B cell (primary cell): ENCODE results near the gene EGLN2. TPM values are rescaled to one million over a fixed set of nuclear protein-coding genes. Genes with fewer than 3 reads are reported as not detected.

Experiments used
- ATAC-seq: fragments of 200-7000 bp; cut with Tn5 transposase; one replicate; pipeline ENCODE4 v1.10.0; 2021; ENCODE audit warnings: low read depth, mild to moderate bottlenecking, moderate number of reproducible peaks, moderate library complexity
- CTCF ChIA-PET: fragments of 350-600 bp; sonication (Branson Sonifier 250); formaldehyde crosslinking; loops from one replicate; lab custom pipeline; 2021; ENCODE audit warnings: antibody characterized with exemption, inconsistent platforms; lab: Charles Lee
- POLR2A ChIA-PET: fragments of 350-600 bp; sonication (Branson Sonifier 250); formaldehyde crosslinking; loops from one replicate; lab custom pipeline; 2021; ENCODE audit warnings: antibody characterized with exemption; lab: Charles Lee
- DNase-seq: peaks from one replicate; pipeline ENCODE4 v3.0.0; 2013
- H2AFZ ChIP-seq: 2 replicates; pipeline ENCODE4 v1.6.1; 2012; ENCODE audit warnings: mild to moderate bottlenecking, low read depth, low read length; ENCODE audit not compliant: insufficient read depth, poor library complexity, severe bottlenecking
- H3K27ac ChIP-seq, 2 donors: 1 replicate in 1 of 2; 2 replicates in 1 of 2; pipeline ENCODE4 v1.5.1; 2012 to 2013; ENCODE audit warnings: low read length in 2 of 2, mild to moderate bottlenecking in 2 of 2, moderate library complexity in 1 of 2
- H3K27me3 ChIP-seq, 4 experiments: fragments of 200-600 bp in 1 of 4; sonication (generic) in 1 of 4; replicated peaks in 1 of 4; 1 replicate in 2 of 4; 2 replicates in 2 of 4; pipeline versions ENCODE4 v1.6.1 to v1.7.0; 2013 to 2016; ENCODE audit warnings: low read length in 3 of 4, mild to moderate bottlenecking in 2 of 4, mixed read lengths in 1 of 4, moderate library complexity in 1 of 4; ENCODE audit not compliant: insufficient read depth in 4 of 4, control insufficient read depth in 3 of 4; ENCODE audit errors: control extremely low read depth in 1 of 4
- H3K36me3 ChIP-seq, 2 experiments: replicated peaks in 1 of 2; 1 replicate in 1 of 2; 2 replicates in 1 of 2; pipeline versions ENCODE4 v1.6.1 to v1.7.1; 2013; ENCODE audit warnings: low read length in 1 of 2; ENCODE audit not compliant: insufficient read depth in 2 of 2, control insufficient read depth in 1 of 2; ENCODE audit errors: control extremely low read depth in 1 of 2, extremely low read depth in 1 of 2
- H3K4me1 ChIP-seq, 2 donors: fragments of 200-600 bp in 1 of 2; sonication (generic) in 1 of 2; 1 replicate in 1 of 2; 2 replicates in 1 of 2; pipeline versions ENCODE4 v1.5.1 to v1.6.1; 2013 to 2017; ENCODE audit warnings: low read length in 2 of 2; ENCODE audit not compliant: control insufficient read depth in 2 of 2, insufficient read depth in 2 of 2
- H3K4me2 ChIP-seq: replicated peaks from 2 replicates; pipeline ENCODE3; 2012; ENCODE audit warnings: mild to moderate bottlenecking, low read depth, low read length; ENCODE audit not compliant: poor library complexity, severe bottlenecking
- H3K4me3 ChIP-seq, 5 experiments: fragments of 200-600 bp in 1 of 5; sonication (generic) in 1 of 5; 1 replicate in 3 of 5; 2 replicates in 2 of 5; pipeline versions ENCODE4 v1.5.1 to v1.7.0; 2011 to 2016; ENCODE audit warnings: low read length in 4 of 5, mild to moderate bottlenecking in 4 of 5, low read depth in 2 of 5, control low read depth in 1 of 5, moderate library complexity in 1 of 5; ENCODE audit not compliant: insufficient read depth in 1 of 5; ENCODE audit errors: control extremely low read depth in 1 of 5, extremely low read depth in 1 of 5
- H3K79me2 ChIP-seq: fragments of 200-600 bp; sonication (generic); one replicate; pipeline ENCODE4 v1.6.0; 2016; ENCODE audit warnings: low read length; ENCODE audit not compliant: control insufficient read depth, insufficient read depth
- H3K9ac ChIP-seq: fragments of 200-600 bp; sonication (generic); 2 replicates; pipeline ENCODE4 v1.6.1; 2017; ENCODE audit warnings: mild to moderate bottlenecking, low read length, moderate library complexity
- H3K9me3 ChIP-seq, 3 donors: one replicate each; pipeline versions ENCODE4 v1.6.1 to v1.7.1; 2013; ENCODE audit warnings: low read length in 2 of 3; ENCODE audit not compliant: control insufficient read depth in 2 of 3, insufficient read depth in 1 of 3; ENCODE audit errors: control extremely low read depth in 1 of 3
- H4K20me1 ChIP-seq: 2 replicates; pipeline ENCODE4 v1.6.0; 2012; ENCODE audit warnings: mild to moderate bottlenecking, low read length; ENCODE audit not compliant: insufficient read depth, control insufficient read depth, poor library complexity, severe bottlenecking
- H3K27ac Mint-ChIP-seq: one replicate; pipeline ENCODE4 v1.8.0; 2021; ENCODE audit warnings: mixed read lengths
- H3K27me3 Mint-ChIP-seq: one replicate; pipeline ENCODE4 v1.8.0; 2021; ENCODE audit warnings: mixed read lengths
- H3K4me1 Mint-ChIP-seq: one replicate; pipeline ENCODE4 v1.8.0; 2021; ENCODE audit warnings: mixed read lengths
- H3K4me3 Mint-ChIP-seq: one replicate; pipeline ENCODE4 v1.8.0; 2021; ENCODE audit warnings: mixed read lengths
- H3K9me3 Mint-ChIP-seq: one replicate; pipeline ENCODE4 v1.8.0; 2022; ENCODE audit warnings: mixed read lengths; ENCODE audit not compliant: insufficient read depth
- CTCF ChIP-seq: fragments of 200-600 bp; IDR thresholded peaks from one replicate; pipeline ENCODE4 v1.8.0; 2022; ENCODE audit warnings: antibody characterized with exemption, mild to moderate bottlenecking
- EZH2 ChIP-seq: IDR thresholded peaks from 2 replicates; pipeline ENCODE4 v1.6.1; 2012; ENCODE audit warnings: borderline replicate concordance, low read depth, mild to moderate bottlenecking, moderate library complexity, low read length; ENCODE audit not compliant: insufficient read depth, poor library complexity, severe bottlenecking
- WGBS: methylation state at CpG from one replicate; pipeline ENCODE4 v1.1.5; 2013; ENCODE audit warnings: missing lambda C conversion rate; ENCODE audit not compliant: insufficient coverage; 5-methylcytosine and 5-hydroxymethylcytosine counted together
- intact Hi-C: fragments of 100-400 bp; cut with micrococcal nuclease; formaldehyde crosslinking; loops from one replicate; pipeline ENCODE4 v1.10.0; 2022
- polyA plus RNA-seq: library from polyadenylated mRNA; depleted of rRNA; stranded (reverse); fragments of >200 nt; gene quantifications from 2 replicates; pipeline ENCODE4 v1.2.3, GENCODE V29; 2012
- total RNA-seq, 2 donors: library from RNA; stranded (reverse); fragments of 120-200 nt in 1 of 2; gene quantifications; 1 replicate in 1 of 2; 2 replicates in 1 of 2; pipeline versions ENCODE4 v1.2.3 to v1.2.4, GENCODE V29; 2013 to 2022

Gene EGLN2
- total and polyA plus RNA-seq, 2 donors (not counting 1 experiment from before 2014, with no cell fraction given), result 130 to 178 TPM

DNA sequence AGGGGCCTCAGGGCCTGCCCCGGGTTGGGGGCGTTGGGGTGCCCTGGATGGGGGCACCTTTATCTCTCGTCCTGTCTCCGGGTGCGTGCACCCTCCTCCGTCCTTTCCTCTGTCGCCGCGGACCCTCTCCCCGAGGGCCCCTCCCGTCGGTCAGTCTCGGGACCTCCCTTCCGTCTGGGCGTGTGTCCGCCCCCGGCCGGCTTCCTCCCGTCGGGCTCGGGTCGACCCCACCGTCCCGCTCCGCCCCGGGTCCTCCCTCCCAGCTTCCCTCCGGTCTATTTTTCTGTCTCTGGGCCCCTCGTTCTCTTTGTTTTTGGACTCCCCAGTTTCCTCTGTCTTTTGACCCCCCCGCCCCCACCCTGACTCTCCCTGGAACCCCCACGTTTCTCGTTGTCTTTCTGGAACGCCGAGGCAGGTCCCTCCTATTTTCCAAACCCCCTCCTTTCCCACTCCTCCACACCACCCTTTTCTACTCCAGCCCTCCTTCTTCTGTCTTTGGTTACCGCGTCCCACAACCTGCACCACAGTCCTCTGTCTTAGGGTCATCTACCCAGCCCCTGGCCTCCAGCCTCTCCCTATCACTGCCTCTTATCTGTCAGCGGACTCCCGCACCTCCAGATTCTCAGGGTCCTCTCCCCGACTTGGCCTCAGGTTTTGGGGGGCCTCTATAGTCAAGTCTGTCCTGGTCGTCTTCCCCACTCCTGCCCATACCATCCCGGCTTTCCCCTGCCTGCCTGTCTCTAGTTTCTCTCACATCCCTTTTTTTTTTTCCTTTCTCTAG lies 757 bp downstream of the EGLN2 start:
- Histone ChIP-seq H2AFZ (no peak overlapping the region), H3K4me3 (peak overlapping the region; percentile 54 to 95 (median 84)), H3K27ac (peak overlapping the region; percentile 75 to 86), H3K9me3 (no peaks in the 10 kb centered on the region), H4K20me1 (peaks cover 49% of the 10 kb centered on the region), H3K36me3 (peaks cover 0 to 43% of the 10 kb centered on the region in 2 experiments), H3K27me3 (no peaks in the 10 kb centered on the region), H3K4me2 (peak overlapping the region; percentile 93), H3K9ac (peak overlapping the region; percentile 88), H3K79me2 (peaks cover 63% of the 10 kb centered on the region), H3K4me1 (peaks cover 62 to 63% of the 10 kb centered on the region in 2 donors)
- peak; percentile 58 for DNase-seq
- 3% methylated on average over 40 of the region's 40 CpGs for WGBS
- H3K9me3 Mint-ChIP-seq, result no peaks in the 10 kb centered on the region
- no peak for ATAC-seq
- peaks cover 67% of the 10 kb centered on the region for H3K4me1 Mint-ChIP-seq
- H3K4me3 Mint-ChIP-seq, result peak overlapping the region; percentile 92
- TF ChIP-seq EZH2, result no peak
- TF ChIP-seq CTCF, result no peak
- intact Hi-C loops, result loop anchor here (2.0 to 5.0 kb wide), 3 partner anchors 13 to 515 kb away; partner anchors contain the start of gene AKT2
- POLR2A ChIA-PET, result interaction anchor here (0.6 to 3.1 kb wide), 5 partner anchors 7 to 564 kb away, joined by 3 to 68 read pairs (median 4); partner anchors contain the start of genes B9D2 and RAB4B
- no peaks in the 10 kb centered on the region for H3K27me3 Mint-ChIP-seq
- CTCF ChIA-PET, result interaction anchor here (0.5 to 4.9 kb wide), 5 partner anchors 17 to 138 kb away, joined by 3 to 48 read pairs (median 8); partner anchors contain the start of gene RAB4B
- peak overlapping the region; percentile 93 for H3K27ac Mint-ChIP-seq
